Subcutaneous abdominal adipose tissue (tissue), 5 donors: ENCODE data around the gene CTNNA3.

Experiments
- H3K27ac ChIP-seq: one replicate; pipeline ENCODE4 v1.7.0; 2013; ENCODE audit warnings: low read depth, mild to moderate bottlenecking, inconsistent platforms, low read length, moderate library complexity
- H3K27me3 ChIP-seq, 5 donors: one replicate each; pipeline ENCODE4 v1.7.0; 2013; ENCODE audit warnings: low read length in 5 of 5, inconsistent platforms in 1 of 5; ENCODE audit not compliant: control insufficient read depth in 5 of 5, insufficient read depth in 4 of 5
- H3K36me3 ChIP-seq, 5 donors: one replicate each; pipeline ENCODE4 v1.7.0; 2013; ENCODE audit warnings: low read length in 5 of 5; ENCODE audit not compliant: control insufficient read depth in 5 of 5, insufficient read depth in 5 of 5
- H3K4me1 ChIP-seq, 5 donors: one replicate each; pipeline ENCODE4 v1.7.0; 2013; ENCODE audit warnings: low read length in 5 of 5, mild to moderate bottlenecking in 3 of 5, moderate library complexity in 1 of 5; ENCODE audit not compliant: control insufficient read depth in 5 of 5, insufficient read depth in 5 of 5
- H3K4me3 ChIP-seq, 5 donors: one replicate each; pipeline ENCODE4 v1.7.0; 2013; ENCODE audit warnings: low read length in 5 of 5, low read depth in 1 of 5
- H3K9ac ChIP-seq, 5 donors: one replicate each; pipeline ENCODE4 v1.7.0; 2013; ENCODE audit warnings: low read length in 5 of 5, mild to moderate bottlenecking in 4 of 5, moderate library complexity in 3 of 5
- H3K9me3 ChIP-seq, 5 donors: one replicate each; pipeline ENCODE4 v1.7.0; 2013; ENCODE audit warnings: low read length in 5 of 5; ENCODE audit not compliant: control insufficient read depth in 5 of 5
- donor health status: healthy.
- donor health status: healthy.
- donor health status: healthy.
- donor health status: healthy.
- donor health status: healthy.

CTNNA3 gene

GRCh38 chr10:66999762-67000545, 696.0 kb downstream of the CTNNA3 start:
- H3K4me1 ChIP-seq: peaks cover 0 to 5% (median 0%) of the 10 kb centered on the region in 5 donors
- H3K27ac ChIP-seq: no peak overlapping the region
- no peaks in the 10 kb centered on the region for H3K9me3 ChIP-seq
- H3K36me3 ChIP-seq: no peaks in the 10 kb centered on the region
- H3K4me3 ChIP-seq: no peak overlapping the region
- no peaks in the 10 kb centered on the region for H3K27me3 ChIP-seq
- H3K9ac ChIP-seq: no peak overlapping the region

- H3K9me3 ChIP-seq: no peaks in the 10 kb centered on the region
- no peaks in the 10 kb centered on the region for H3K27me3 ChIP-seq
- peaks cover 0 to 5% (median 0%) of the 10 kb centered on the region in 5 donors for H3K4me1 ChIP-seq
- no peak overlapping the region for H3K9ac ChIP-seq
- H3K27ac ChIP-seq: no peak overlapping the region
- no peak overlapping the region for H3K4me3 ChIP-seq
- H3K36me3 ChIP-seq: no peaks in the 10 kb centered on the region
Measured at GRCh38 chr10:66996996-66997395, 699.0 kb downstream of the CTNNA3 start.

DNA sequence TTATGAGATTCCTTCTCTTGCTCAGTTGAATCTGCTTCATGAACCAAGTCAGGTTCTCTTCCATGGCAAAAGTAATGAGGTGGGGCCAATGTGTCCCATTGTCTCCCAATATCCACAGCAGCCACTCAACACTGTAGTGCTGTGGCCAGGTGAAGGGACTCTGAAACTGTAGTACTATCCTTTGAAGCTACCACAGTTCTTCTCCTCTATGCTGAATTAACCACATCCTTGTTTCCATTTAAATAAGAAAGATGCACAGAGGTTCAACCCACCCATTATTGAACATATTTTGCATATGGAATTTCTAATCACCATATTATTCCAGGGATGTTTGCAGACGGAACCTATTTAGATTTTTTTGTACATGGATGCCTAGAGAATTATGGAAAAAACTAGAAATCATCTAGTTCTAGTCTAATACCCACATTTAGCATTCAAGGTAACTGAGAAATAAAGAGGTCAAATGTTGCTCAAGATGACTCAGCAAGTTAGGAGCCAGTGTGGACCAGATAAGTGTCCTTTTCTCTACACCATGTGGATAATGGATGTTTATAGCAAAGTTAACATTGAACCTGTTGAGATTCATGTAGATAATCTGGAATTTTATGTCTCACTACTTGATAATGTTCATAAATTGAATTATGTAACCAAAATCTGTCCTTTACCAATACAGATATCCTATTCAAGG, 705.7 kb downstream of the CTNNA3 start:
- Histone ChIP-seq H3K4me3 (no peak overlapping the region), H3K36me3 (no peaks in the 10 kb centered on the region)

DNA sequence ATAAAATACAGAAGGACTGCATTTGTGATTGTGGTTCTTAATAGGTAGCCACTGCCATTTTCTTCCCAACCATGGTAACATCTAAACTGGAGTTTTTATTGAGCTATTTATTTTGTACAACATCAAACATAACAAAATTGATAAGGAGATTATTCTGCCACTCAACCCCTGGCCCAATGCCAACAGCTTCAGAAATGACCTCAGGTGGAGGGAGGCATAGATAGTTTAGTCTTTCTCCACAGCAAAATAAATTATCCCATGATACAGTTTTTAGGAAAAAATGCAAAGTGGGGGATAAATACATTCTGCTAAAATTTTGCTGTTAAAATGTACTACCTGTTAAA, 712.5 kb downstream of the CTNNA3 start:
- no peak overlapping the region for H3K27ac ChIP-seq
- no peaks in the 10 kb centered on the region for H3K9me3 ChIP-seq
- H3K4me3 ChIP-seq: no peak overlapping the region
- H3K9ac ChIP-seq: no peak overlapping the region
- no peaks in the 10 kb centered on the region for H3K27me3 ChIP-seq
- H3K4me1 ChIP-seq: no peaks in the 10 kb centered on the region
- no peaks in the 10 kb centered on the region for H3K36me3 ChIP-seq

More for the DNA sequence above, 705.7 kb downstream of the CTNNA3 start:
- Histone ChIP-seq H3K27ac (no peak overlapping the region), H3K27me3 (no peaks in the 10 kb centered on the region), H3K9ac (no peak overlapping the region), H3K9me3 (no peaks in the 10 kb centered on the region), H3K4me1 (no peaks in the 10 kb centered on the region)

DNA sequence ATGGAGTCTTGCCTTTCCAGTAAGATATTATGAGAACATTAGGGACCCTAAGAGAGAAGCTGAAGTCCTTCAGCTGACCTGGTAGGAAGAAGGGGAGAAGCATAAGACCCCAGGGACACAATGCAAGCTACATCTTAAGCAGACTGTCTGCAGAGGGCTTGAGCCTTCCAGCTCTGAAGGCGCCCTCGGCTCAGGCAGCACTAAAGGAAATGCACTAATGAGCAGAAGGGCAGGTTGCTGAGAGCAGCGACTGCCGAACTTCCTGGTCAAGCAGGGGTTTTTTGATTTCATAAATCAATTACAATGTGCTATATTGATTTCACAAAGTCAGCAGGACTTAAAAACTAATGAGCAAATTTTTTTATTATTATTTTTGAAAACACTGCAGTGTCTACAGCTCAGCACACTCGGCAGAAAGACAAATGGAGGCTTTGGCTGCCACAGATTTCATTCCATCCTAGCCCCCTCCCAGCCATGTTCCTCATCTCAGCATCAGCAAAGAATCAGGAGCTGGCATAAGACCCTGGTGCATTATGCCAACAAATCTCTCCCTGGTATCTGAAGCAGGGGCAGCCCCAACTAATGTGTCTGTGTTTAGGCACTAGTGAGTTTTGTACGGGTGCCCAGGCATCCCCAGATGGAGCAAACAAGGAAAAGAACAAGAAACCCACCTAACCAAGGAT, 713.1 kb downstream of the CTNNA3 start:
- Histone ChIP-seq H3K36me3 (no peaks in the 10 kb centered on the region), H3K27ac (no peak overlapping the region), H3K9ac (no peak overlapping the region), H3K27me3 (no peaks in the 10 kb centered on the region), H3K9me3 (no peaks in the 10 kb centered on the region), H3K4me3 (no peak overlapping the region), H3K4me1 (no peaks in the 10 kb centered on the region)

DNA sequence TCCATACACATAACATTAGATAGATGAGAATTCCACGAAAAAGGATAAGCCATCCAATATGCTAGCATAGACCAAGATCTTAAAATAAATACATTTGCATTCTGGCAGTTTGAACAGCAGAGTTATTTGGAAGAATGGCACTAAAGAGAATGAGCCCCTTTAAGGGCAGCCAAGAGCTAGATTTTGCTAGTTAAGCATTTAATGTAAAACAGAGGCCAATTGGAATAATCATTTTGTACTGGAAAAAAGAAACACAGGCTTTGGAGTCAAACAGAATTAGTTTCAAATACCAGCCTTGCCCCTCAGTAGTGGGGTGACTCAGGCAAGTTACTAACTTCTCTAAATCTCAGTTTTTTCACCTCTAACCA, 714.0 kb downstream of the CTNNA3 start:
- Histone ChIP-seq H3K4me3 (no peak overlapping the region), H3K4me1 (no peaks in the 10 kb centered on the region), H3K9ac (no peak overlapping the region), H3K36me3 (no peaks in the 10 kb centered on the region), H3K9me3 (no peaks in the 10 kb centered on the region), H3K27me3 (no peaks in the 10 kb centered on the region), H3K27ac (no peak overlapping the region)

DNA sequence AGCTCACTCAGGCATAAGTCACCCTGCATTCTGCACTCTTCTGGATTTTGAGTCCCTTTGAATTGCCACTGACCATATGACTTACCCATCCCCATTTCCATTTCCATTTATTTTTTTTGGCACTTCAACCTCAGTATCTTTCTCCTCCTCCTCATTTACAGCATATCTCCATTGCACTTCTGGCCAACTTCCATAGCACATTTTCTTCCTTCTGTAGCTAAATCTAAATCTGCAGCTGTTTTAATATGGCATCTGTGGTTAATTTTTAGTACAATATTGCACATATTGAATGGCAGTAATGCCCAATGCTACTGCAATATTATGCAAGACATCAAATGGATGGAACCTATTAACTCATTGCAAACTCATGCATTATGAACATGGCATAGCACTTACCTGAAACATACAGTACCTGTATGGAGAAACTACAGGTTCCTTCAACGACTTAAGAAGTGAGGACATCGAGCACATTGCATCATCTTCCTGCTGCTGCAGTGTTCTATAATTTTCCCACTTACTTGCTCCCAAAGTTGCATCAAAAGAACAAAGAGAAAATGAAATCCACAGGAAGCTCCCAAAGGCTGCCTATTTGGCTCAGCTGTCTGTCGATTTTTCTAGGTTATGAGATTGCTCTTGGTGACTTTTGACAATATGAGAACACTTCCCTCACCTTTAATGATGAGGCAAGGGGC, 714.5 kb downstream of the CTNNA3 start:
- Histone ChIP-seq H3K27me3 (no peaks in the 10 kb centered on the region), H3K27ac (no peak overlapping the region), H3K9ac (no peak overlapping the region), H3K4me3 (no peak overlapping the region), H3K4me1 (no peaks in the 10 kb centered on the region), H3K36me3 (no peaks in the 10 kb centered on the region), H3K9me3 (no peaks in the 10 kb centered on the region)

DNA sequence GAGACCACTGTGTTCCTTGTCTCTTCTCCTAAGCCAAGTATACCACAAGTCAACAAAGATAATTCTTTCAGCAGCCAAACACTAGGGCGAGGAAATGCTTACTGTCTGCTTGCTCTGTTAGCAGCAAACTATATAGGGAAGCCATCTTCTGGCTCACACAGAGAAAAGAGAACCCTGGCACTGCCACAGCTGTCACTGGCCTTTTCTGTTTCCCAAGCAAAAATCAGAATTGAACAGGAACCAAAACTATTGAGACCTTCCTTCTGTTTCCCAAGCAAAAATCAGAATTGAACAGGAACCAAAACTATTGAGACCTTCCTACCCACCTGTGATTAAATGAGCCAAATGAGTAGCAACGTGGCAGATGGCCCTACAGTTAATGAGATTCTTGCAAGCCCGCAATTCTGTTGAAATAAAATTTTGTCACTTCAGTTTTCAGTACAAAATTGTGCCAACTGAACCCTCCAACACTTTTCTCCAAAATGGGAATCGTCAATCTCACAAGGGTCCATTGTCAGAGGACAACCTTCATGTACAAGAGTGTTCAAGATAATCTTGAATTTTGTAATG, 715.7 kb downstream of the CTNNA3 start:
- H3K36me3 ChIP-seq: no peaks in the 10 kb centered on the region
- H3K9ac ChIP-seq: no peak overlapping the region
- H3K9me3 ChIP-seq: no peaks in the 10 kb centered on the region
- no peak overlapping the region for H3K27ac ChIP-seq
- H3K27me3 ChIP-seq: no peaks in the 10 kb centered on the region
- no peaks in the 10 kb centered on the region for H3K4me1 ChIP-seq
- H3K4me3 ChIP-seq: no peak overlapping the region

GRCh38 chr10:66964946-66965345, 731.0 kb downstream of the CTNNA3 start:
- no peaks in the 10 kb centered on the region for H3K9me3 ChIP-seq
- H3K4me3 ChIP-seq: no peak overlapping the region
- H3K27me3 ChIP-seq: no peaks in the 10 kb centered on the region
- no peak overlapping the region for H3K27ac ChIP-seq
- no peaks in the 10 kb centered on the region for H3K36me3 ChIP-seq
- H3K4me1 ChIP-seq: peaks cover 0 to under 1% (median 0%) of the 10 kb centered on the region in 5 donors
- no peak overlapping the region for H3K9ac ChIP-seq
